ENCODE data around the gene CRYBG2. TPM values are rescaled to one million over a fixed set of nuclear protein-coding genes. Genes with fewer than 3 reads are reported as not detected.

The CRYBG2 gene
- total RNA-seq, 1 experiment from 2014 or later = 0.64 TPM

GRCh38 chr1:26320896-26321295, 33.0 kb downstream of the CRYBG2 start:
- H3K27ac ChIP-seq (ENCODE audit: low read length) = no peak overlapping the region
- TF ChIP-seq, protein P1, sequence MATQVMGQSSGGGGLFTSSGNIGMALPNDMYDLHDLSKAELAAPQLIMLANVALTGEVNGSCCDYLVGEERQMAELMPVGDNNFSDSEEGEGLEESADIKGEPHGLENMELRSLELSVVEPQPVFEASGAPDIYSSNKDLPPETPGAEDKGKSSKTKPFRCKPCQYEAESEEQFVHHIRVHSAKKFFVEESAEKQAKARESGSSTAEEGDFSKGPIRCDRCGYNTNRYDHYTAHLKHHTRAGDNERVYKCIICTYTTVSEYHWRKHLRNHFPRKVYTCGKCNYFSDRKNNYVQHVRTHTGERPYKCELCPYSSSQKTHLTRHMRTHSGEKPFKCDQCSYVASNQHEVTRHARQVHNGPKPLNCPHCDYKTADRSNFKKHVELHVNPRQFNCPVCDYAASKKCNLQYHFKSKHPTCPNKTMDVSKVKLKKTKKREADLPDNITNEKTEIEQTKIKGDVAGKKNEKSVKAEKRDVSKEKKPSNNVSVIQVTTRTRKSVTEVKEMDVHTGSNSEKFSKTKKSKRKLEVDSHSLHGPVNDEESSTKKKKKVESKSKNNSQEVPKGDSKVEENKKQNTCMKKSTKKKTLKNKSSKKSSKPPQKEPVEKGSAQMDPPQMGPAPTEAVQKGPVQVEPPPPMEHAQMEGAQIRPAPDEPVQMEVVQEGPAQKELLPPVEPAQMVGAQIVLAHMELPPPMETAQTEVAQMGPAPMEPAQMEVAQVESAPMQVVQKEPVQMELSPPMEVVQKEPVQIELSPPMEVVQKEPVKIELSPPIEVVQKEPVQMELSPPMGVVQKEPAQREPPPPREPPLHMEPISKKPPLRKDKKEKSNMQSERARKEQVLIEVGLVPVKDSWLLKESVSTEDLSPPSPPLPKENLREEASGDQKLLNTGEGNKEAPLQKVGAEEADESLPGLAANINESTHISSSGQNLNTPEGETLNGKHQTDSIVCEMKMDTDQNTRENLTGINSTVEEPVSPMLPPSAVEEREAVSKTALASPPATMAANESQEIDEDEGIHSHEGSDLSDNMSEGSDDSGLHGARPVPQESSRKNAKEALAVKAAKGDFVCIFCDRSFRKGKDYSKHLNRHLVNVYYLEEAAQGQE (IDR thresholded peaks at IDR 0.05; ENCODE audit: insufficient read depth in 1 of 2, low read depth in 2 of 2, low read length in 1 of 2) = no peak
- no peak for TF ChIP-seq TCF7L2 (IDR thresholded peaks at IDR 0.05; ENCODE audit: low read depth, low read length)
- ATAC-seq (peak; percentile 29; the same call in 1 of the 2 replicates), DNase-seq (ENCODE audit: low read depth, low spot score) (no peak)
- BruUV-seq (replicated peaks) = no TSS peak
- no peaks in the 10 kb centered on the region for H3K27me3 ChIP-seq (ENCODE audit: control insufficient read depth, insufficient read depth, low read length)
- CTCF ChIA-PET = interaction anchor here (1.0 to 2.0 kb wide), 2 partner anchors 41 to 47 kb away, joined by 4 read pairs; no protein-coding TSS in a partner anchor
- H3K36me3 ChIP-seq (ENCODE audit: control insufficient read depth, insufficient read depth, low read length) = no peaks in the 10 kb centered on the region
- H3K4me3 ChIP-seq (ENCODE audit: low read depth in 2 of 2, low read length in 2 of 2) = no peak overlapping the region
- in situ Hi-C loops (cut with HindIII; ENCODE audit: low pct_unique_long_range_greater_than_20kb, low sequenced_read_pairs) = no loop called here
- intact Hi-C loops (cut with micrococcal nuclease; ENCODE audit: unreplicated experiment) = loop anchor here (2.0 kb wide), 1 partner anchor 36 kb away; no protein-coding TSS in a partner anchor
- POLR2A ChIA-PET = interaction anchor here (0.5 kb wide), 1 partner anchor 11 kb away, joined by 3 read pairs; no protein-coding TSS in a partner anchor
- no peaks in the 10 kb centered on the region for H3K4me1 ChIP-seq (ENCODE audit: control insufficient read depth, insufficient read depth, low read length)
- H3K9me3 ChIP-seq (ENCODE audit: control insufficient read depth, insufficient read depth, low read depth, low read length) = no peaks in the 10 kb centered on the region

- no TSS peak for BruUV-seq (replicated peaks)
- intact Hi-C loops (cut with micrococcal nuclease; ENCODE audit: unreplicated experiment) = no loop called here
- H3K36me3 ChIP-seq (ENCODE audit: control insufficient read depth, insufficient read depth, low read length) = no peaks in the 10 kb centered on the region
- H3K27ac ChIP-seq (ENCODE audit: low read length) = no peak overlapping the region
- in situ Hi-C loops (cut with HindIII; ENCODE audit: low pct_unique_long_range_greater_than_20kb, low sequenced_read_pairs) = no loop called here
- H3K4me1 ChIP-seq (ENCODE audit: control insufficient read depth, insufficient read depth, low read length) = no peaks in the 10 kb centered on the region
- no peak overlapping the region for H3K4me3 ChIP-seq (ENCODE audit: low read depth in 2 of 2, low read length in 2 of 2)
- no peaks in the 10 kb centered on the region for H3K9me3 ChIP-seq (ENCODE audit: control insufficient read depth, insufficient read depth, low read depth, low read length)
- no peak for DNase-seq (ENCODE audit: low read depth, low spot score)
- no peak for ATAC-seq
- ChIA-PET POLR2A (no interaction called here), CTCF (interaction anchor here (0.6 kb wide), 1 partner anchor 44 kb away, joined by 5 read pairs; no protein-coding TSS in a partner anchor)
- TF ChIP-seq TCF7L2 (IDR thresholded peaks at IDR 0.05; ENCODE audit: low read depth, low read length) = no peak
- no peak for TF ChIP-seq POLR2AphosphoS5 (IDR thresholded peaks at IDR 0.05; ENCODE audit: low read depth, low read length)
- no peak for TF ChIP-seq SIN3A (IDR thresholded peaks at IDR 0.05; ENCODE audit: borderline replicate concordance, insufficient read depth, low read depth, low read length)
- TF ChIP-seq, protein P2, sequence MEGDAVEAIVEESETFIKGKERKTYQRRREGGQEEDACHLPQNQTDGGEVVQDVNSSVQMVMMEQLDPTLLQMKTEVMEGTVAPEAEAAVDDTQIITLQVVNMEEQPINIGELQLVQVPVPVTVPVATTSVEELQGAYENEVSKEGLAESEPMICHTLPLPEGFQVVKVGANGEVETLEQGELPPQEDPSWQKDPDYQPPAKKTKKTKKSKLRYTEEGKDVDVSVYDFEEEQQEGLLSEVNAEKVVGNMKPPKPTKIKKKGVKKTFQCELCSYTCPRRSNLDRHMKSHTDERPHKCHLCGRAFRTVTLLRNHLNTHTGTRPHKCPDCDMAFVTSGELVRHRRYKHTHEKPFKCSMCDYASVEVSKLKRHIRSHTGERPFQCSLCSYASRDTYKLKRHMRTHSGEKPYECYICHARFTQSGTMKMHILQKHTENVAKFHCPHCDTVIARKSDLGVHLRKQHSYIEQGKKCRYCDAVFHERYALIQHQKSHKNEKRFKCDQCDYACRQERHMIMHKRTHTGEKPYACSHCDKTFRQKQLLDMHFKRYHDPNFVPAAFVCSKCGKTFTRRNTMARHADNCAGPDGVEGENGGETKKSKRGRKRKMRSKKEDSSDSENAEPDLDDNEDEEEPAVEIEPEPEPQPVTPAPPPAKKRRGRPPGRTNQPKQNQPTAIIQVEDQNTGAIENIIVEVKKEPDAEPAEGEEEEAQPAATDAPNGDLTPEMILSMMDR (IDR thresholded peaks at IDR 0.05) = no peak
- TF ChIP-seq, protein P1 (IDR thresholded peaks at IDR 0.05; ENCODE audit: insufficient read depth in 1 of 2, low read depth in 2 of 2, low read length in 1 of 2) = no peak
- no peaks in the 10 kb centered on the region for H3K27me3 ChIP-seq (ENCODE audit: control insufficient read depth, insufficient read depth, low read length)
These were observed 35.4 kb downstream of the CRYBG2 start for GRCh38 chr1:26318338-26319064.

Measured in Panc1 (cell line).